ENCODE results near the gene STAG3.

GRCh38 chr7:100257017-100257416 is 79.3 kb downstream of the STAG3 start:
- TF ChIP-seq POLR2A (IDR thresholded peaks at IDR 0.05; ENCODE audit: low read length) = no peak
- no peak for TF ChIP-seq GATA1 (IDR thresholded peaks at IDR 0.05; ENCODE audit: low read depth, low read length)
